MG63 (cell line): ENCODE results near the gene APBA3. TPM values are rescaled to one million over a fixed set of nuclear protein-coding genes. Genes with fewer than 3 reads are reported as not detected.
A peak's percentile ranks its signal among the peaks of the same experiment; 100 is the strongest.
"Not testable (repeated sequence)": the region's sequence is repeated elsewhere in the genome, so short reads cannot be mapped to it uniquely, and the experiment has no call there.

ENCODE experiments used
- DNase-seq: peaks from one replicate; pipeline ENCODE4 v3.0.0-alpha.2; 2020
- H3K27me3 ChIP-seq: fragments of 250-450 bp; sonication (Bioruptor Pico); 2 replicates; pipeline ENCODE4 v1.5.1; 2020; ENCODE audit warnings: mild to moderate bottlenecking, moderate library complexity
- H3K36me3 ChIP-seq: fragments of 250-450 bp; sonication (Bioruptor Pico); 2 replicates; pipeline ENCODE4 v1.5.1; 2020; ENCODE audit warnings: mild to moderate bottlenecking, moderate library complexity
- H3K4me3 ChIP-seq: fragments of 250-450 bp; sonication (Bioruptor Pico); 2 replicates; pipeline ENCODE4 v1.5.1; 2020; ENCODE audit warnings: mild to moderate bottlenecking, moderate library complexity
- H3K9me3 ChIP-seq: fragments of 250-450 bp; sonication (Bioruptor Pico); 2 replicates; pipeline ENCODE4 v1.5.1; 2020; ENCODE audit warnings: mild to moderate bottlenecking, moderate library complexity
- total RNA-seq: library from RNA; depleted of rRNA; stranded (reverse); fragments of >200 nt; shearing (Covaris generic); gene quantifications from 2 replicates; pipeline ENCODE4 v1.2.3, GENCODE V29; 2014; ENCODE audit warnings: low replicate concordance

APBA3 gene
- total RNA-seq, 1 experiment from 2014 or later = 10.1 TPM

DNA sequence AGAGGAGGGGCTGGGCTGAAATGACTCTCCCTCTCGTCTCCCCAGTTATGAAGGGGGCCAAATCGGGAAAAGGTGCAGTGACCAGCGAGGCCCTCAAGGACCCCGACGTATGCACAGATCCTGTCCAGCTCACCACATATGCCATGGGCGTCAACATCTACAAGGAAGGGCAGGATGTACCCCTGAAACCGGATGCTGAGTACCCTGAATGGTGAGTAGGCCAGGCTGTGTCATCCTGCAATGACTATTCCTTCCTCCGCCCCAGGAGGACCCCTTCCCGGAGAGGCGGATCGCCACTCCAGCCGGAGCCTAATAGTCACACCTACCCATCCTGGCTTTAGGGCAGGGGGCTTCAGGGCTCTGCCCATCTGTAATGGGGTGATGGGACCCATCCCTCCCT is 3.6 kb upstream of the APBA3 start:
- DNase-seq = no peak
- no peaks in the 10 kb centered on the region for H3K9me3 ChIP-seq
- H3K4me3 ChIP-seq = no peak overlapping the region
- H3K27me3 ChIP-seq = no peaks in the 10 kb centered on the region
- H3K36me3 ChIP-seq = no peaks in the 10 kb centered on the region

DNA sequence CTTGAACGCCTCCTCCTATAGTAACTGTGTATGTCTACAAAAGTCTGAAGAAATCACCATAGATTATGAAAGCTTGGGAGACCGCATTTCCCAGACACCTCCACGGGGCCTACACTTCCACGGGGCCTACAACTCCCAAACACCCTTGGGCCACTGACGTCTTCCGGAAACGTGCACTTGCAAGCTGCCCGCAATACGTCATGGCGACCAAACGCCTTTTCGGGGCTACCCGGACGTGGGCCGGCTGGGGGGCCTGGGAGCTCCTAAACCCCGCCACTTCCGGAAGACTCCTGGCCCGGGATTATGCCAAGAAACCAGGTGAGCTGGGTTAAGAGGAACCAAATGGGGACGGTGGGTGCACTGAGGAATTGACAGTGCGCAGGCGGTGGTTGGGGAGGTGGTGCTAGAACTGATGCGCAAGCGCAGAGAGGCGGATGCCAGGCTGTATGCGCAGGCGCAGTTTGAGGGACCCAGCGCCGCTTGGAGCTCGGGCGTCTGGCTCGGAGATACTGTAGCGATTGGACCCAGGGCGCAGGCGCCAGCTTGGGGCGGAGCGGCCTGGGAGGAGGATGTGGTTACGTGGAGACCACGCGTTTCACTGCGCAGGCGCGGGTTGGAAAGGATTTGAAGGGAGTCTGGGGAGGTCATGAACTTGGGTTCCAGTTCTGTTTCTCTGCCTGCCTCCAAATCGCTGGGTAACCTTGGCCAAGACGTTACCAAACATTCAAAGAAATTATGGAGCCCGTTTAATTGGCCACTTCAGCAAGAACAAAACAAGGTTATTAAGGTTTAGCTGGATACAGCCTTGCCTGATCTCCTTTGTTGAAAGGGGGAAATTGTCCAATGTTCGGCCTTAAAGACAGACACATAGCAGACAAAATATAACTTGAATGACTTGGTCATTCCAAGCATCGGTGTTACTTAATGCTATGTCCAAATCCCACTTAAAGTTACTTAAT is 1.3 kb upstream of the APBA3 start, which contains the start of gene MRPL54:
TSS of gene MRPL54 (plus strand) at position 182 of the 959 bp plus-strand sequence. CDS start at position 201, 19 bp downstream.
- DNase-seq = peak; percentile 94
- no peaks in the 10 kb centered on the region for H3K36me3 ChIP-seq
- no peaks in the 10 kb centered on the region for H3K27me3 ChIP-seq
- H3K9me3 ChIP-seq = no peaks in the 10 kb centered on the region
- H3K4me3 ChIP-seq = peak within 1 kb of the TSS; percentile 89

DNA sequence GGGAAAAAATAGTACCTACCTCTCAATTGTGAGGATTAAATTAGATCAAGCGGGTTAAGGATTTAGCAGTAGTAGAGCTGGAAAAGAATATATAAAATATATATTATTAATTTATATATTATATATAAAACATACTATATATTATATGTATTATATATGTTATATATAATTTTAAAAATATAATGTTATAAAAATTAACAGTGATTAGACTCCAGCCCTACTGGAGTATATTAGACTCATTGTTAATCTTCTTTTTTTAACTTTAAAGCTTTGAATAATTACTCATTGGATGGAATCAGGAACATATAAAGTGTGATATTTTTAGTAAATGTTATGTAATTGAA is 610 bp upstream of the APBA3 start:
- no peak for DNase-seq
- no peaks in the 10 kb centered on the region for H3K36me3 ChIP-seq
- no peaks in the 10 kb centered on the region for H3K27me3 ChIP-seq
- H3K4me3 ChIP-seq = peak overlapping the region; percentile 73
- no peaks in the 10 kb centered on the region for H3K9me3 ChIP-seq

DNA sequence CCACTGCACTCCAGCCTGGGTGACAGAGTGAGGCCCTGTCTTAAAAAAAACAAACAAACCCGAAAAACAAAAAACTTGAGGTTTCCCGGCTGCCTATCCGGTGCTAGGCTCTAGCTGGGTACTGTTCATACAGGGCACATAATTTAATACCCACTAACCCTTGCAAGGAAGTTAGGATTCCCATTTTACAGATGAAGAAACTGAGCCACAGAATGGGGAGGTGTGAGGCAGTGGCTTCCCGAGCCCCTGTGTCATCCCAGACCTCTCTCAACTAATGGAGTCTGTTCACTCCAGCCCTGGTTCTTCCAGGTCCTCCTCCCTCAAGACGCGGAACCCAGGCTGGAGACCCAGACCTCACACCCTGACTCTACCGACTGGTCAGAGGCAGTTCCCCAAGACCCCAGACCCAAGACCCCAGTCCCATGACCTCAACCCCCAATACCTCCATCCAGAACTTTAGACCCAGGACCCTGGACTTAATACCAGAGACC is 576 bp downstream of the APBA3 start:
- Histone ChIP-seq H3K27me3 (no peaks in the 10 kb centered on the region), H3K4me3 (peak overlapping the region; percentile 89), H3K9me3 (no peaks in the 10 kb centered on the region), H3K36me3 (no peaks in the 10 kb centered on the region)
- no peak for DNase-seq

DNA sequence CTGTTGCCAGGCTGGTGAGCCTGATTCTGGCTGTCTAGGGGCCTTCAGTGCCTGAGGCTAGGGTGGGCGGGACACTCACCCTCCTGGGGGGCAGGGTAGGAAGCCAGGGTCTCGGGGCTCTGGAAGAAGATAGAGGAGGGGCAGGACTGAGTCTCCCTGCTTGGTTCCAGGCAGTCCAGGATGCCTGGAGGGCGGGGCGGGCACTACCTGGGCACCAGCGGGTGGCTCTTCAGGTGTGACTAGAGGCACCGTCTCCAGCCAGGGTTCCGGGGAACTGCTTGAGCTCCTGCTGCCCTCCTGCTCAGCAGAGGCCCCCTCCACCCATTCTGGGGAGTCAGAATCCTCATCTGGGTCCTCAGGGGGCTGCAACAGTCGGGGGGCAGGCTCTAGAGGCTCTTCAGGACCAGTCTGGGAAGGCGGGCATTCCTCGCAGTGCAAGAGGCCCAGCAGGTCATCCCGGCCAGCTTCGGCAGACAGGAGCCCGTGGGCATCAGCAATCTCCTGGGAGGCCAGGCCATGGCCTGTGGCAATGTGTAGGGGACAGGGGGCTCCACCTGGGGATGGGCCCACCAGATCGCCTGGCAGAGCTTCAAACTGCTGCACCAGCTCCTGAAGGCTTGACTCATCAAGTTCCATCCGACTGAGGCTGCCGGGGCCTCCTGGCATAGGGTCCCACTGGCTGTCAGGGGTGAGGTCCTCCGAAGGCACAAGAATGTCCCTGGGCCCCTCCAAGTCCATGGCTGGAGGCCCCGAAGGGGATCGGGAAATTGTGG is 1.8 kb downstream of the APBA3 start:
- Histone ChIP-seq H3K4me3 (no peak overlapping the region), H3K36me3 (no peaks in the 10 kb centered on the region), H3K9me3 (no peaks in the 10 kb centered on the region), H3K27me3 (no peaks in the 10 kb centered on the region)
- no peak for DNase-seq

DNA sequence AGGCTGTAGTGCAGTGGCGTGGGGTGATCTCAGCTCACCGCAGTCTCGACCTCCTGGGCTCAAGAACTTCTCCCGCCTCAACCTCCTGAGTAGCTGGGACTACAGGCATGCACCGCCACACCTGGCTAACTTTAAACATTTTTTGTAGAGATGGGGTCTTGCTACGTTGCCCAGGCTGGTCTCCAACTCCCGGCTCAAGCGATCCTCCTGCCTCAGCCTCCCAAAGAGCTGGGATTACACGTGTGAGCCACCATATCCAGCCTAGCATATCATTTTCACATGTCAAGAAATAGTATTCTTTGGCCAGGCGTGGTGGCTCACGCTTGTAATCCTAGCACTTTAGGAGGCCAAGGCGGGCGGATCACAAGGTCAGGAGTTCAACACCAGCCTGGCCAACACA is 3.2 kb downstream of the APBA3 start:
- H3K9me3 ChIP-seq, H3K4me3 ChIP-seq, DNase-seq, H3K27me3 ChIP-seq, H3K36me3 ChIP-seq: not testable (repeated sequence)

DNA sequence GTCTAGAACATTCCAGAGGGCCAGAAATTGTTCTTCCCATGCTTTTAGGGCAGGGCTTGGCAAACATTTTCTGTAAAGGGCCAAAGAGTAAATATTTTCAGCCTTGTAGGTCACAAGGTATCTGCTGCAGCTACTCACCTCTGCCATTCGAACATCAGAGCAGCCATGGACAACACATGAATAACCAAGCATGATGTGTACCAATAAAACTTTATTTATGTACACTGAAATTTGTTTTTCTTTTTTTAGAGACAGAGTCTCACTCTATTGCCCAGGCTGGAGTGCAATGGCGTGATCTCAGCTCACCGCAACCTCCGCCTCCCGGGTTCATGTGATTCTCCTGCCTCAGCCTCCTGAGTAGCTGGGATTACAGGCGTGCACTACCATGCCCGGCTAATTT is 3.8 kb downstream of the APBA3 start:
- not testable (repeated sequence) for H3K36me3 ChIP-seq, H3K9me3 ChIP-seq, H3K4me3 ChIP-seq, DNase-seq, H3K27me3 ChIP-seq

DNA sequence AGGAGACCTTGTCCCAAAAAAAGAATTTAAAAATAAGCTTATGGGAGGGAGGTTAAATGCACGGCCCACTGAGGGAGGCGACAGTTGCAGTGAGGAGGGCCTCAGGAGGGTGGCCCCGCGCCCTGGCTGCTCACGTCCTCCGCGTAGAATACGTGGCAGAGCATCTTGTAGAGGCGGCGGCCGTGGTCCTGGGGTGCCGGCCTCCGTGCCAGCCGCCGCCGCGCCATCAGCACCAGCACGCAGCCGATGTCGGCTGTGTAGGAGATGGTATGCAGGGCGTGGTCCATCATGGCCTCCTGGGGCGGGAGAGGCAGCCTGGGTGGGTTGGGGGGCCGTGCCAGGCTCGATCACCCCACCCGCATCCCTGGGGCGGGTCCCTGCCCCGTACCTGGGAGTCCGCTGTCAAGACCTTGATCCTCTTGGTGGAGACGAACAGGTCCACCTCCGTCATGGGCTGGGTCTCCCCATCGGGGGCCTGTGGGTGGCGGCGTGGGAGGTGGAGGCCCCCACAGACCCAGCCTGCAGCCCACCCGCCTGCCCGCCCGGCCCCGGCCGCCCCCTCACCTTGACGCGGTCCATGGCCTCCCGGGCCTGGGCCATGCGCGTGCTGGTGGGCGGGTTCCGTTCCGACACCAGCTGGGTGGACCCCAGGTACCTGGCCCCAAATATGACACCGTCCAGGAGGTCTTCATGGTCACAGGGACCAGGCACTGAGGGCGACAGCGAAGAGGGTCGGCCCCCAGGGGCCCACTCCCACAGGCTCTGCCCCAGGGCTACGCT is 7.7 kb downstream of the APBA3 start:
- Histone ChIP-seq H3K4me3 (no peak overlapping the region), H3K9me3 (no peaks in the 10 kb centered on the region), H3K36me3 (no peaks in the 10 kb centered on the region), H3K27me3 (no peaks in the 10 kb centered on the region)
- DNase-seq = no peak

DNA sequence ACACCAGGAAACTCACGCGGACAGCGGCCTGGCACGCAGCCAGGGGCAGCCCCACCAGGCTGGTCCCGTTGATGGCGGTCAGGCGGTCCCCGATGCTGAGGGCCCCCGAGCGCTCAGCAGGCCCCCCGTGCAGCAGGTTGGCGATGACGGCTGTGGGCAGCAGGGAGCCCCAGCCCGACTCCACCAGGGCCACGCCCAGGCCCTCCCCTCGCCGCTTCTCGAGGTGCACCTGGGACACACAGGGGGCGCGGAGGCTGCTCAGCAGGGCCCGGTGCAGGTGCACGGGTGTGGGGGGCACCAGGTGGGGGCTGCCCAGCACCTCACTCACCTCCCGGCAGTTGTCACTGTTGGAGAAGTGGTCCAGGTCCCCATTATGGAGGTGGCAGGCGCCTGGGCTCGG is 9.0 kb downstream of the APBA3 start:
- Histone ChIP-seq H3K4me3 (no peak overlapping the region), H3K9me3 (no peaks in the 10 kb centered on the region), H3K27me3 (no peaks in the 10 kb centered on the region), H3K36me3 (no peaks in the 10 kb centered on the region)
- DNase-seq = no peak

DNA sequence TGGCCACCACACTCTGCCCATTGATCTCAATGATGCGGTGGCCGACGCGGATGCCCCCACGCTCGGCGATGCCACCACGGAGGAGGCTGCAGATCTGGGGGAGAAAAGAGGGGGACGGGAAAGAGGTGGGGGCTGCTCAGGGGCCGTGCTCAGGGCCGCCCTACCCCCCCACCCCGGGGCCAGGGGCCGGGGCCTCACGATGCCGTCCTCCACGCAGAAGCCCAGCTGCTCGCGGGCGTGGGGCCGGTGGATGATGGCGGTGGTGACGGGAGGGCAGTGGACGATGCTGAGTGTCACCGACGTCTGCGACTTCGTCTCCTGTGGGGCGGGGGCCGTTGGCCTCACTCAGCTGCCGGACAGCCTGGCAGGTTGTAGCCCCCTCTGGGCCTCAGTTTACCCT is 10.3 kb downstream of the APBA3 start:
- Histone ChIP-seq H3K27me3 (no peaks in the 10 kb centered on the region), H3K9me3 (no peaks in the 10 kb centered on the region), H3K4me3 (no peak overlapping the region), H3K36me3 (no peaks in the 10 kb centered on the region)
- DNase-seq = no peak

DNA sequence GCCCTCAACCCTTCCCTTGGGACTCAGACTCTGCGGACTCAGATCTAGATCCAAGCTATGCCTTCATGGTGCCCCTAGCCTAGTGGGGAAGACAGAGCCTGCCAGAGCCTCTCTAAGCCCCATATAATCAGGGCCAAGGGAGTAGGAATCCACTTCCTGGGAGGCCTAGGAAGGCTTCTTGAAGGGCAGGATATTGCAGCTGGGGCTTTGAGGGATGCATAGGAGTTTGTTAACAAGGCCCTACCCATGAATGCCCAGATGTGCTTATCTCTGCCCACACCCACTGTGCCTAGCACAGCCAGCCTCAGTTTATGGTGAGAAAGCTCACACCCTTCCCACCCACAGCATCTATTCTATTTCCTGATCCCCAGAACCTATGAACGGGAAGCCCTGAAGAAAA is 11.3 kb downstream of the APBA3 start:
- H3K27me3 ChIP-seq = no peaks in the 10 kb centered on the region
- no peak for DNase-seq
- no peaks in the 10 kb centered on the region for H3K9me3 ChIP-seq
- no peaks in the 10 kb centered on the region for H3K36me3 ChIP-seq
- no peak overlapping the region for H3K4me3 ChIP-seq

DNA sequence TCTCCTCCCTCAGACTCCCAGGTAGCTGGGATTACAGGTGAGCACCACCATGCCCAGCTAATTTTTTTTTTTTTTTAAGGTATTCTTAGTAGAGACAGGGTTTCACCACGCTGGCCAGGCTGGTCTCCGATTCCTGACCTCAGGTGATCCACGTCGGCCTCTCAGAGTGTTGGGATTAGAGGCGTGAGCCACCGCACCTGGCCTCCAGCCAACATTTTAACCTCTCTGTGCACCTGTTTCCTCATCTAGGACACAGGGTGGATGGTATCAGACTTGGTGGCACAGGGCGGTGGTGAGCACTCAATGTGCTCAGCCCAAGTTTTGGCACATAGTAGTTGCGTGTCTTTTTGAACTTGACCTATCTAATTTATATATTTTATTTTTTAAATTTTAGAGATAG is 12.5 kb downstream of the APBA3 start:
- Histone ChIP-seq H3K4me3 (no peak overlapping the region), H3K27me3 (no peaks in the 10 kb centered on the region), H3K9me3 (no peaks in the 10 kb centered on the region), H3K36me3 (no peaks in the 10 kb centered on the region)
- DNase-seq = no peak

DNA sequence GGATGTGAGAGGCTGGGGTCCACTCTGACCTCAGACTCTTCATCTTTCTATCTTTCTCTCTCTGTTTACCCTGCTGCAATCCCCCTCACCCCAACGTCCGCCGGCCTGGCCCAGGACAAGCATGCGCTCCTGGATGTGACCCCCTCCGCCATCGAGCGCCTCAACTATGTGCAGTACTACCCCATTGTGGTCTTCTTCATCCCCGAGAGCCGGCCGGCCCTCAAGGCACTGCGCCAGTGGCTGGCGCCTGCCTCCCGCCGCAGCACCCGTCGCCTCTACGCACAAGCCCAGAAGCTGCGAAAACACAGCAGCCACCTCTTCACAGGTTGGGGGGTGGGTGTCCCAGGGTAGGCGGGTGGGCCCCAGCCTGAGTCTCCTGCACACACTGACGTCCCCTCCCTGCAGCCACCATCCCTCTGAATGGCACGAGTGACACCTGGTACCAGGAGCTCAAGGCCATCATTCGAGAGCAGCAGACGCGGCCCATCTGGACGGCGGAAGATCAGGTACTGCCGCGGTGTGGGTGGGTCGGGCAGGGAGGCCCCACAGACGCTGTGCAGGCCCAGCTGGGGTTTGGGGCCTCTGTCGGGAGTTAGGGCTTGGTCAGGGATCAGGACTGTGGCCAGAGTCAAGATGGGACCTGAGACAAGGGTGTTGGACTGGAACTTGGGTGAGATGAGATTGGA is 15.0 kb downstream of the APBA3 start:
- Histone ChIP-seq H3K27me3 (no peaks in the 10 kb centered on the region), H3K36me3 (no peaks in the 10 kb centered on the region), H3K9me3 (no peaks in the 10 kb centered on the region), H3K4me3 (no peak overlapping the region)
- DNase-seq = no peak

DNA sequence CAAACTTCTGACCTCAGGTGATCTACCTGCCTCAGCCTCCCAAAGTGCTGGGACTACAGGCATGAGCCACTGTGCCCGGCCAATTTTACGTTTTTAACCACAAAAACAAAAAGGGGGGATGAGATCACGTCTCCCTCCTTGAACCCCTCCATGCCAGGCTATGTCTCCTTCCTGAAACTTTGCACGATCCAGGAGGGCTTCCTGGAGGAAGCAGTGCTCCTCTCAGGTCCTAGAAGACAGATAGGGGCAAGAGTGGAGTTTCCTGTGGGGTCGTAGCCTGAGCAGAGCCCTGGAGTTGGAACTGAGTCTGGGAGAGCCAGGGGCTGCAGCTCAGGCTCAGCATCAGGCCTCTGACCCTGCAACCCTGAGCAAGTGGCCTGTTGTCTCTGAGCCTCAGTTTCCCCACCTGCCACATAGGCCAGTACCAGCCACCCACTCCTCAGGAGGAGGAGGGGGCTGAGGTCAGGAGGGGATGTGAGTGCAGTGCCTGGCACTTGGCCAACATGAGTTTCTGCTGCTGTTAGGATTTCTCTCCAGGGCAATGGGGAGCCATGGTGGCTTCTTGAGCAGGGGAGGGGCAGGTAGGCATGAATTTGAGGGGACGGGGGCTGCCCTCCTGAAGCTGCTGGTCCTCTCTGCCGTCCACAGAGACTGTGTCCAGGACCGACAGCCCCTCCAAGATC is 16.0 kb downstream of the APBA3 start:
- no peaks in the 10 kb centered on the region for H3K27me3 ChIP-seq
- no peak for DNase-seq
- H3K36me3 ChIP-seq = no peaks in the 10 kb centered on the region
- H3K9me3 ChIP-seq = no peaks in the 10 kb centered on the region
- H3K4me3 ChIP-seq = no peak overlapping the region

DNA sequence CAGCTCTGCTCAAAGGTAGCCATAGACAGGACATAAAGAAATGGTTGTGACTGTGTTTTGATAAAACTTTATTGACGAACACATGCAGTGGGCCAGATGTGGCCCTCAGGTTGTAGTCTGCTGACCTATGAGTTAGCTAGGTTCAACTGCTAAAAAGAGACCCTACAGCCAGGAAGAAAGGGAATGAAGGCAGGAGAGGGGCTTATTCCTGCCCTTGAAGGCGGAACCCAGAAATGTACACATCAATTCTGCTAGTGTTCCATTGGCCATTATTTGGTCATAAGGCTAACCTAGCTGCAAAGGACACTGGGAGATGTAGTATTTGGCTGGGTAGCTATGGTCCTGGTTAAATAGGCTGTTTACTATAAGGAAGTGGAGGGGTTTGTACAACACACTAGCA is 18.0 kb downstream of the APBA3 start:
- Histone ChIP-seq H3K36me3 (no peaks in the 10 kb centered on the region), H3K4me3 (no peak overlapping the region), H3K27me3 (no peaks in the 10 kb centered on the region), H3K9me3 (no peaks in the 10 kb centered on the region)
- DNase-seq = no peak

DNA sequence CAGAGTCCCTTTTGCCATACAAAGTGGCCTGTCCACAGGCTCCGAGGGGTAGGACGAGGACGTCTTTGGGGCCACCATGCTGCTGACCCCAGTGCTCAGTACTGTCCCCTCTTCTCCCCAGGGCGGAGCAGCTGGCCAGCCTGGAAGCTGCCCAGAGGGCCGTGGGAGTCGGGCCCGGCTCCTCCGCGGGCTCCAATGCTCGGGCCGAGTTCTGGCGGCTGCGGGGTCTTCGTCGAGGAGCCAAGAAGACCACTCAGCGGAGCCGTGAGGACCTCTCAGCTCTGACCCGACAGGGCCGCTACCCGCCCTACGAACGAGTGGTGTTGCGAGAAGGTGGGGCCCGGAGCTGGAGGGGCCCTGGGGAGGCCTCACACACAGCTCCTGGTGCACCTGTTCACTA is 21.1 kb downstream of the APBA3 start:
- no peak overlapping the region for H3K4me3 ChIP-seq
- no peaks in the 10 kb centered on the region for H3K36me3 ChIP-seq
- H3K27me3 ChIP-seq = no peaks in the 10 kb centered on the region
- no peaks in the 10 kb centered on the region for H3K9me3 ChIP-seq
- DNase-seq = no peak
